Activated T-helper 1 cell treated with anti-CD3 and anti-CD28 coated beads, Interleukin-2, amount 50 U/mL, for 16 hours (primary cell): ENCODE measurements around the gene GTF3C6.
"Not testable (repeated sequence)": the region's sequence is repeated elsewhere in the genome, so short reads cannot be mapped to it uniquely, and the experiment has no call there.

Experiments
- DNase-seq, 2 donors: peaks; one replicate each; pipeline ENCODE4 v3.0.0-alpha.2; 2020; ENCODE audit warnings: low read depth in 1 of 2, low spot score in 1 of 2

The GTF3C6 gene, protein sequence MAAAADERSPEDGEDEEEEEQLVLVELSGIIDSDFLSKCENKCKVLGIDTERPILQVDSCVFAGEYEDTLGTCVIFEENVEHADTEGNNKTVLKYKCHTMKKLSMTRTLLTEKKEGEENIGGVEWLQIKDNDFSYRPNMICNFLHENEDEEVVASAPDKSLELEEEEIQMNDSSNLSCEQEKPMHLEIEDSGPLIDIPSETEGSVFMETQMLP

DNA sequence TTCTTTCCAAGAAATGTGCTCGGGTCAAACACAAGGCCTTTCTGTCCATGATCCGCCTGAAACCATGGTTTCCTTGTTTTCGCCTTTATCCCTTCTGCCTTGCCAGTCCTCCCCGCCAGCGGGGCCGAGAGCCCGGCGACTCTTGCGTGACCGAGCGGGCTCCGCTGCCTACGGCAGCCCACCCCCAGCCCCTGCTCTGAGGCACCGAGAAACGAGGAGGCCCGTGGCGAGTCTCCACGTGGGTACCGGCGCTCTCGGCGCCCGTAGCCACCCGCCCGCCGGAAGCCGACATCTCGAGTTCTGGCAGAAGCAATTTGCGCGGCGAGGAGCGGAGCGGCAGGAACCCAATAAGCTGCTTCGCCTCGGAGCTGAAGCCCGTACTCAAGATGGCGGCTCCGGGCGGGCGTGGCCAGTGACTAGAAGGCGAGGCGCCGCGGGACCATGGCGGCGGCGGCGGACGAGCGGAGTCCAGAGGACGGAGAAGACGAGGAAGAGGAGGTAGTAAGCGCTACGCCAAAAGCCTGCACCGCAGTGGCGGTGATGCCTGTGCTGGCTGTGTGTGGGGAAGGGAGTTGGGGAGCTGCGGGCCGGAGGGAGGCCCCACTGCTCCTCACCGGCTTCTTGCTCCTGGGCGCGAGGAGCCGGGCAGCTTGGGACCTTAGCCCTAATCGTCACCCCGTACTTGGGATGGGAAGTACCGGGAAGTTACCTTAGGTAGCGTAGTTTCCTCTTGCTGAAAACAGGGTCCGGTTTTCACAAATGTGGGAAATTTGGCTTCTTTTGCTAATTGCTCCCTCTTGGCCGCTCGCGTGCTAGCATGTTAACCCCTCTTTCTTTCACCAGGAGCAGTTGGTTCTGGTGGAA is at the start of gene GTF3C6:
TSS of gene GTF3C6 (plus strand) at position 378 of the 864 bp plus-strand sequence. CDS start at position 442, 64 bp downstream.
- peak; percentile 81 to 83 for DNase-seq

DNA sequence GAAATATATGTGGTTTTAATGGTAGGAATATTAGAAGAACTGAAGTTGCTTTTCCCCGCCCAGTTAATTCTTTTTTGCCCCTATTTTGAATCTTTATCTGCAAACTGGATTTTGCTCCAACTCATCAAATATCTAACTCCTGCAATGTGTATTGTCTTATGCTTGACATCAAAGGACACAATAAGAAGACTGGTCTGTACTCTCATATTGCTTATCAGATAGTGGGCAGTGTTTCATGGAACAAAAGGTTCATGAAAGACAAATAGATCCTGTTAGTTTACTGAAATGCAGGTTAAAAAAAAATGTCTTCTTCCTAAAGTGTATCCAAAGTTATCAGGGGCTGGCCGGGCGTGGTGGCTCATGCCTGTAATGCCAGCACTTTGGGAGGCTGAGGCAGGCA is 27.7 kb upstream of the GTF3C6 start:
- DNase-seq: no peak

GRCh38 chr6:110933912-110934311 is 24.6 kb upstream of the GTF3C6 start:
- DNase-seq: no peak

DNA sequence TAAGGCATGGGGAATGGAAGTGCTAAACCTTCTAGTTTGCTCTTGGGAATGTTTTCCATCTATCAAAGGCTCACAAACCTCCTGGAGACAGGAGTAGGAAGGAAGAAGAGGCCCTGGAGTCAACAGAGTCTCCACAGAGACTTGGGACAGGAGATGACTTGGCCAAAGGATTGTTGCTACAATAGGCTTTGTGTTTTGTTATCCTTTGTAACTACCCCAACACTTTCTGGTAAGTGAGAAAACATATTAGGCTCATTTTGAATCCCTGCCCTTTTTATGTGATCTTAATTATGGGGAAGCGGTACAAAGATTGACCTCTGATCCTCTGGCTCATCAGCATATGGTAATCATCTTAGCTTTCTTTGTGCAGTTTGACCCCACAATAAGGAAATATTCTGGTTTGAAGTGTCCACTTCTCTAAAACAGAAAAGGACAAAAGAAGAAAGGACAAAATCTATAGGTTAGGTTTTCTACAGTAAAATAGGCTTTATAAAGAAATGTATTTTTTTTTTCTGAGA is 24.1 kb upstream of the GTF3C6 start:
- no peak for DNase-seq

GRCh38 chr6:110935171-110935570 is 23.3 kb upstream of the GTF3C6 start:
- no peak for DNase-seq

- no peak for DNase-seq
Measured at GRCh38 chr6:110938171-110938570, 20.3 kb upstream of the GTF3C6 start.

- no peak for DNase-seq
Measured at GRCh38 chr6:110939429-110940200, 18.9 kb upstream of the GTF3C6 start.

GRCh38 chr6:110944681-110945151 is 13.8 kb upstream of the GTF3C6 start:
- DNase-seq: no peak

DNA sequence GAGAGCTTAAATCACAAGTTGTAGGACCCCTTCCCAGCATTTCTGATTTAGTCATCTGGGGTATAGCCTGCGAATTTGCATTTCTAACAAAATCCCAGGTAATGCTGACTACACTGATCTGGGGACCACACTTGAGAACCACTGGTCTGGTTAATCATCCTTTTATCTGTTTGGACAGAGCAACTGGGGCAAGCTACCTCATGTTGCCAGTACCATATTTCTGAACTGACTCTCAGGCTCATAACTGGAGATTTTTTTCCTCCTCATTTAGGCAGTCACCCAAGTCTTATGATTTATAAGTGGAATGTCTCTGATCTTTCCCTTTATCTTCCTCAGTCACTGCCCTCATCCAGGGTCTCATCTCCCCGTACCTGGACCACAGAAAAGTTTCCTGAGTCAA is 12.0 kb upstream of the GTF3C6 start:
- no peak for DNase-seq

DNA sequence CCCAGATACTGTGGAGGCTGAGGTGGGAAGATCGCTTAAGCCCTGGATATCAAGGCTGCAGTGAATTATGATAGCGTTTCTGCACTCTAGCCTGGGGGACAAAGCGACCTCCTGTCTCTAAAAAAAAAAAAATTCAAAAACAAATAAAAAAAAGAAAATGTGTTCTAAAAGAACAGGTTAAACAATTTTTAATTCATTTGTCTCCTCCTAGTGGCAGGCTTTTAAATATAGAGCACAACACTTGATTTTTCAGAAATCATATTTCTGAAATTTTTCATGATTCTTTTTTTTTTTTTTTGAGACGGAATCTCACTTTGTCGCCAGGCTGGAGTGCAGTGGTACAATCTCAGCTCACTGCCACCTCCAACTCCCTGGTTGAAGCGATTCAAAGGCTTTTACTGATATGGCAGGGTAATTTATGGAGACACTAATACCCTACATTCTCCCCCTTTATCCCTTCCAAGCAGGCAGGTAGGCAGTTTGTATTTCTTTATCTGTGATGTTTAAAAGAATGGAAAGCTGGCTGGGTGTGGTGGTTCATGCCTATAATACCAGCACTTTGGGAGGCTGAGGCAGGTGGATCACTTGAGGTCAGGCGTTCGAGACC is 8.7 kb upstream of the GTF3C6 start:
- DNase-seq: no peak

- DNase-seq: no peak
Measured at GRCh38 chr6:110950440-110950839, 8.1 kb upstream of the GTF3C6 start.

- DNase-seq: no peak
Measured at GRCh38 chr6:110951008-110951407, 7.5 kb upstream of the GTF3C6 start.

GRCh38 chr6:110951986-110952794 is 6.3 kb upstream of the GTF3C6 start:
- DNase-seq: no peak

DNA sequence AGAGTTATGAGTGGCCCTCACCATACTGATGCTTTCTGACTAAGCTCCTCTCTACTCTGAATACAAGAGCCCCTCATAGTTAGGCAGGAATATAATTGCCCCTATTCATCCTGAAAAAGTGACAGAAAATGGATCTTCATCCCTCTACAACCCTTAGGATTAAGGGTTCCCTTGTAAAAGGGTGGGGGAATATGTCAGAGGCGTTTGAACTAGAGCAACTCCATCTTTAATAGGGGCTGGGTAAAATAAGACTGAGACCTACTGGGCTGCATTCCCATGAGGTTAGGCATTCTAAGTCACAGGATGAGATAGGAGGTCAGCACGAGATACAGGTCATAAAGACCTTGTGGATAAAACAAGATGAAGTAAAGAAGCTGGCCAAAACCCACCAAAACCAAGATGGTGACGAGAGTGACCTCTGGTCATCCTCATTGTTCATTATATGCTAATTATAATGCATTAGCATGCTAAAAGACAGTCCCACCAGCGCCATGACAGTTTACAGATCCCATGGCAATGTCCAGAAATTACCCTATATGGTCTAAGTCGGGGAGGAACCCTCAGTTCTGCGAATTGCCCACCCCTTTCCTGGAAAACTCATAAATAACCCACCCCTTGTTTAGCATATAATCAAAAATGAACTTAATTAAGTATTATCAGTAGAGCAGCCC is 4.7 kb upstream of the GTF3C6 start:
- no peak for DNase-seq

- DNase-seq: no peak
Measured at GRCh38 chr6:110960014-110960390, 1.5 kb downstream of the GTF3C6 start.

GRCh38 chr6:110962636-110963035 is 4.1 kb downstream of the GTF3C6 start:
- not testable (repeated sequence) for DNase-seq

GRCh38 chr6:110965629-110966229 is 7.2 kb downstream of the GTF3C6 start:
- no peak for DNase-seq

GRCh38 chr6:110968661-110969060 is 10.2 kb downstream of the GTF3C6 start:
- not testable (repeated sequence) for DNase-seq

- no peak for DNase-seq
Measured at GRCh38 chr6:110971468-110971867, 13.0 kb downstream of the GTF3C6 start.
